GM21529 (cell line): Measurements from ENCODE around the gene SRMS.

Experiments
- ATAC-seq: cut with Tn5 transposase; IDR thresholded peaks from one replicate; pipeline ENCODE4 v1.9.1; 2021; ENCODE audit not compliant: unreplicated experiment

SRMS gene

GRCh38 chr20:63547725-63548480 is at the start of gene SRMS:
TSS of gene SRMS (minus strand) at chr20:63547749. CDS start at chr20:63547463, 286 bp downstream.
- no peak for ATAC-seq

- no peak for ATAC-seq
Observed at GRCh38 chr20:63596423-63596822, 48.9 kb upstream of the SRMS start.

- no peak for ATAC-seq
Observed at GRCh38 chr20:63595416-63596127, 48.0 kb upstream of the SRMS start.

GRCh38 chr20:63594043-63594561 is 46.6 kb upstream of the SRMS start:
- no peak for ATAC-seq

GRCh38 chr20:63592661-63593060 is 45.1 kb upstream of the SRMS start:
- ATAC-seq = no peak

GRCh38 chr20:63591786-63592355 is 44.3 kb upstream of the SRMS start:
- no peak for ATAC-seq

GRCh38 chr20:63591147-63591533 is 43.6 kb upstream of the SRMS start:
- no peak for ATAC-seq

GRCh38 chr20:63590218-63591146 is 42.9 kb upstream of the SRMS start:
- ATAC-seq = no peak

GRCh38 chr20:63589261-63590217 is 42.0 kb upstream of the SRMS start:
- no peak for ATAC-seq

GRCh38 chr20:63588641-63589041 is 41.1 kb upstream of the SRMS start:
- ATAC-seq = no peak

- no peak for ATAC-seq
Observed at GRCh38 chr20:63587776-63588591, 40.4 kb upstream of the SRMS start.

- no peak for ATAC-seq
Observed at GRCh38 chr20:63587256-63587655, 39.7 kb upstream of the SRMS start.

GRCh38 chr20:63586797-63587196 is 39.2 kb upstream of the SRMS start:
- no peak for ATAC-seq

GRCh38 chr20:63585616-63586565 is 38.3 kb upstream of the SRMS start:
- no peak for ATAC-seq

GRCh38 chr20:63582382-63583063 is 35.0 kb upstream of the SRMS start:
- no peak for ATAC-seq

GRCh38 chr20:63580796-63581461 is 33.4 kb upstream of the SRMS start:
- no peak for ATAC-seq
